Measurements from ENCODE around the gene KIF21B.

DNA sequence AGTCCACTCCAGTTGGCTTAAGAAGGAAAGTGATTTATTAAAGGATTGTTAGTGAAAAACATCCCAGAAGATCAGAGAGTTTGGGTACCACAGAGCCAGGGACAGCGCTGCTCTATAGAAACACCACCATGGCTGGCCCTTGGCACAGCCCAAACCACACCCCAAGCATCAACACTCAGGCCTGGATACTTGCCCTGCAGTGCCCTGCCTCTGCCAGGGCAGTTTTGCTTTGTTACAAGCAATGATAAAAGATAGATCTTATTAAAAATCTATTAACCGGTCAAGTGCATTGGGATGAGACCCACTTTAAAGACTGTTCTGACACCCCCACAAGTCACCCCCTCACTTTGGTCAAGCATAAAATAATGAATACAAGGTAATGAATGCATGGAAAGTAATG lies 56.6 kb downstream of the KIF21B start:
- TF ChIP-seq, protein P1, sequence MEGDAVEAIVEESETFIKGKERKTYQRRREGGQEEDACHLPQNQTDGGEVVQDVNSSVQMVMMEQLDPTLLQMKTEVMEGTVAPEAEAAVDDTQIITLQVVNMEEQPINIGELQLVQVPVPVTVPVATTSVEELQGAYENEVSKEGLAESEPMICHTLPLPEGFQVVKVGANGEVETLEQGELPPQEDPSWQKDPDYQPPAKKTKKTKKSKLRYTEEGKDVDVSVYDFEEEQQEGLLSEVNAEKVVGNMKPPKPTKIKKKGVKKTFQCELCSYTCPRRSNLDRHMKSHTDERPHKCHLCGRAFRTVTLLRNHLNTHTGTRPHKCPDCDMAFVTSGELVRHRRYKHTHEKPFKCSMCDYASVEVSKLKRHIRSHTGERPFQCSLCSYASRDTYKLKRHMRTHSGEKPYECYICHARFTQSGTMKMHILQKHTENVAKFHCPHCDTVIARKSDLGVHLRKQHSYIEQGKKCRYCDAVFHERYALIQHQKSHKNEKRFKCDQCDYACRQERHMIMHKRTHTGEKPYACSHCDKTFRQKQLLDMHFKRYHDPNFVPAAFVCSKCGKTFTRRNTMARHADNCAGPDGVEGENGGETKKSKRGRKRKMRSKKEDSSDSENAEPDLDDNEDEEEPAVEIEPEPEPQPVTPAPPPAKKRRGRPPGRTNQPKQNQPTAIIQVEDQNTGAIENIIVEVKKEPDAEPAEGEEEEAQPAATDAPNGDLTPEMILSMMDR (IDR thresholded peaks at IDR 0.05): no peak
- TF ChIP-seq POLR2A (IDR thresholded peaks at IDR 0.05): no peak
